ENCODE data around the gene GSN. TPM values are rescaled to one million over a fixed set of nuclear protein-coding genes. Genes with fewer than 3 reads are reported as not detected.
A peak's percentile ranks its signal among the peaks of the same experiment; 100 is the strongest.

GSN gene
- total RNA-seq, 1 donor from 2014 or later = 2,053 TPM

- Histone ChIP-seq H3K4me3 (no peak overlapping the region), H3K4me1 (peaks cover 44% of the 10 kb centered on the region), H3K9me3 (no peaks in the 10 kb centered on the region), H3K27me3 (no peaks in the 10 kb centered on the region), H3K27ac (no peak overlapping the region), H3K36me3 (peaks cover 0 to 67% of the 10 kb centered on the region in 2 donors)
- no peak for DNase-seq (ENCODE audit: extremely low spot score in 2 of 2)
- intact Hi-C loops (cut with DNase I) = no loop called here
- TF ChIP-seq POLR2AphosphoS5 (IDR thresholded peaks at IDR 0.05; ENCODE audit: insufficient read depth in 1 of 2, low read depth in 1 of 2) (no peak), CTCF (IDR thresholded peaks at IDR 0.05) (no peak), POLR2A (IDR thresholded peaks at IDR 0.05) (no peak)
Measured at GRCh38 chr9:121349009-121349408, 81.0 kb downstream of the GSN start.

GRCh38 chr9:121350036-121350435 is 82.1 kb downstream of the GSN start:
- no peaks in the 10 kb centered on the region for H3K27me3 ChIP-seq
- peaks cover 34% of the 10 kb centered on the region for H3K4me1 ChIP-seq
- TF ChIP-seq POLR2A (IDR thresholded peaks at IDR 0.05) (no peak), CTCF (IDR thresholded peaks at IDR 0.05) (no peak), POLR2AphosphoS5 (IDR thresholded peaks at IDR 0.05; ENCODE audit: insufficient read depth in 1 of 2, low read depth in 1 of 2) (no peak)
- H3K9me3 ChIP-seq = no peaks in the 10 kb centered on the region
- peaks cover 0 to 66% of the 10 kb centered on the region in 2 donors for H3K36me3 ChIP-seq
- peak overlapping the region; percentile 81 for H3K27ac ChIP-seq
- H3K4me3 ChIP-seq = no peak overlapping the region
- intact Hi-C loops (cut with DNase I) = no loop called here
- DNase-seq (ENCODE audit: extremely low spot score in 2 of 2) = no peak

GRCh38 chr9:121350993-121351561 is 83.1 kb downstream of the GSN start:
- Histone ChIP-seq H3K27ac (peak overlapping the region; percentile 81), H3K4me1 (peaks cover 40% of the 10 kb centered on the region), H3K4me3 (no peak overlapping the region), H3K36me3 (peaks cover 0 to 63% of the 10 kb centered on the region in 2 donors), H3K9me3 (no peaks in the 10 kb centered on the region), H3K27me3 (no peaks in the 10 kb centered on the region)
- TF ChIP-seq CTCF (IDR thresholded peaks at IDR 0.05) = no peak
- TF ChIP-seq POLR2AphosphoS5 (IDR thresholded peaks at IDR 0.05; ENCODE audit: insufficient read depth in 1 of 2, low read depth in 1 of 2) = peak in 1 of 2 donors; percentile 77
- no peak for TF ChIP-seq POLR2A (IDR thresholded peaks at IDR 0.05)
- DNase-seq (ENCODE audit: extremely low spot score in 2 of 2) = no peak
- intact Hi-C loops (cut with DNase I) = no loop called here

GRCh38 chr9:121353241-121354061 is 85.5 kb downstream of the GSN start:
- Histone ChIP-seq H3K27me3 (no peaks in the 10 kb centered on the region), H3K4me1 (peaks cover 50% of the 10 kb centered on the region), H3K36me3 (peaks cover 0 to 39% of the 10 kb centered on the region in 2 donors), H3K27ac (peak overlapping the region; percentile 50), H3K4me3 (no peak overlapping the region), H3K9me3 (no peaks in the 10 kb centered on the region)
- TF ChIP-seq POLR2A (IDR thresholded peaks at IDR 0.05) (no peak), CTCF (IDR thresholded peaks at IDR 0.05) (no peak), POLR2AphosphoS5 (IDR thresholded peaks at IDR 0.05; ENCODE audit: insufficient read depth in 1 of 2, low read depth in 1 of 2) (no peak)
- no peak for DNase-seq (ENCODE audit: extremely low spot score in 2 of 2)
- intact Hi-C loops (cut with DNase I) = no loop called here

GRCh38 chr9:121354141-121354540 is 86.2 kb downstream of the GSN start:
- peak overlapping the region; percentile 50 for H3K27ac ChIP-seq
- peaks cover 57% of the 10 kb centered on the region for H3K4me1 ChIP-seq
- H3K9me3 ChIP-seq = no peaks in the 10 kb centered on the region
- H3K27me3 ChIP-seq = no peaks in the 10 kb centered on the region
- intact Hi-C loops (cut with DNase I) = no loop called here
- DNase-seq (ENCODE audit: extremely low spot score in 2 of 2) = no peak
- H3K36me3 ChIP-seq = peaks cover 0 to 32% of the 10 kb centered on the region in 2 donors
- TF ChIP-seq POLR2A (IDR thresholded peaks at IDR 0.05) = no peak
- peak in 1 of 2 donors; percentile 42 for TF ChIP-seq POLR2AphosphoS5 (IDR thresholded peaks at IDR 0.05; ENCODE audit: insufficient read depth in 1 of 2, low read depth in 1 of 2)
- no peak overlapping the region for H3K4me3 ChIP-seq

Measured in vagina (tissue), 2 donors.